Cardiac septum (tissue), 1 donor: ENCODE results near the gene EPB41L3. TPM values are rescaled to one million over a fixed set of nuclear protein-coding genes. Genes with fewer than 3 reads are reported as not detected.
"Not testable (repeated sequence)": the region's sequence is repeated elsewhere in the genome, so short reads cannot be mapped to it uniquely, and the experiment has no call there.

Source experiments
- DNase-seq: peaks from one replicate; pipeline ENCODE4 v3.0.0-alpha.2; 2020; ENCODE audit warnings: low spot score
- intact Hi-C: fragments of 100-400 bp; cut with DNase I; formaldehyde crosslinking; loops from one replicate; pipeline ENCODE4 v1.14.0; 2022
- long read RNA-seq: library from polyadenylated mRNA; unstranded; transcript quantifications from one replicate; pipeline ENCODE4 v2.0.0, GENCODE V29; 2021
- total RNA-seq: library from RNA; stranded (reverse); fragmentation: NEBNext Ultra II Directional; extraction: Animal tissue kit (Norgen Biotek cat#: 25700); gene quantifications from one replicate; pipeline ENCODE4 v1.2.1, GENCODE V29; 2021
- donor health status: DM: no; HTN: no; CAD: no.

EPB41L3 gene
- total RNA-seq = 14.0 TPM
- long read RNA-seq, transcript EPB41L3-204 (20 exons, 3,370 nt) = major isoform, 6 of 12 reads
- long read RNA-seq, partial matches to known transcripts = 1 of 12 reads
- long read RNA-seq, other reads (novel, unspliced or antisense) = 5 of 12 reads

DNA sequence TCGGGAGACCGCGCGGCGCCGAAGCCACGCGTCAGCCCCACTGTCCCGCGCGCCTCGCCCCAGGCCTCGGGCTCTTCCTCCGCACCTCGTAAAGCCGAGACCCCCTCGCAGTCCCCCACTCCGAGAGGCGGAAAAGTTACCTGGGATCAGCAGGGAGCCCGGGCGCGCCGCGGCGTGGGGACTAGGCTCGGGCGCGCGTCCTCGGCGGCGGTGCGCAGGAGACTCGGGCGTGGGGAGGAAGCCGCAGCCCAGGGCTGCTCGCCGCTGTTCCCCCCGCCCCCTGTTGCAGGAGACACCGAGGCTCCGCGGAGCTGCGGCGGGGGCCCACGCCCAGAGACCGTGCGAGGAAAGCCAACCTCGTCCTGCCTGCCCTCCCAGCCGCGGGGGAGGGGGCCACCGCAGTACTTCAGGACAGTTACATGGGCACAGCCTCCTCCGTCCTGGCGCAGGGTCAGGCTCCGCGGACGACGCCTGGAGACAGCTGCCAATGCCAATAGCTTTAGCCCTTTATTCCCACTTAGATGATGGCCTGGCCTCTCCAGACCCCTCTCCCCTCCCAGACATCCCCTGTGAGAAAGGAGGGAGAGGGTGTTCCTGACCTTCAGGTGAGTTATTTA lies at the start of gene EPB41L3:
Gene EPB41L3 (minus strand): TSS at position 225 of the 617 bp plus-strand sequence. CDS start 54,814 bp downstream, outside the sequence.
- intact Hi-C loops = loop anchor here (10.0 kb wide), 1 partner anchor 79 kb away; no protein-coding TSS in a partner anchor
- no peak for DNase-seq

DNA sequence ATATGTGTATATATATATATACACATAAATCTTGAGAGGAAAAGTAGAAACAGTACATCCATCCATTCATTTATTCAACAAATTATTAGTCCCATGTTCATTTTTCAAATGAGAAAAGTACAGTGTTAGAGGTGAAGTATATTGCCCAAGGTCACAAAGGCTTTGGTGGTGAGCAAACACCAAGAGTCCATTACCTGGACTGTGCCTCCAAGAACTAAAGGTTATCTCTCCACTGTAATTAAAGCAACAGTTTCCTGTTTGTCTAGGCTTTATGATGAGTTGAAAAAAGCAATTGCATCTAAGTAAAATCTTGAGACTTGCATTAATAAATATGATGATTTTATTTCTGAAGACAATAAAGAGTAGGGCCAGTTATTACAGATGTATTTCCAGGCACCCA lies 44.7 kb upstream of the EPB41L3 start:
- intact Hi-C loops = no loop called here
- no peak for DNase-seq

DNA sequence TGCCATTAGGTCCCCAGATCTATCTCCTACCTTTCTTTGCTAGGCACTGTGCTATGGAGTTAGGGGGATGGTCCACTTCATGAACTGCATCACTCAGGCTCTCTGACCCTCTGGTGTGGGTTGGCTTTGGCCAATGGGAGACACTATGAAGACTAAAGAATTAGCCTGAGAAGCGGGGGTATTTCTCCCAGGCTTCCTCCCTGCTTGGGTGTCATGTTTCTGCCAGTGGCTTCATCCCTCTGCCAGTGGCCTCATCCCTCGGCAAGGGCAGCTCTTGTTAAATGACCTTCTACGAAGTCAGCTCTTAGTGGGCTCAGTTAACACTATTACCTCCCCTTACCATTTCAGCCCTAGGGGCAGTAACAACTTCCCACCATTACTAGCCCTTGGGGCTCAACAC lies 41.9 kb upstream of the EPB41L3 start:
- no peak for DNase-seq
- intact Hi-C loops = no loop called here

DNA sequence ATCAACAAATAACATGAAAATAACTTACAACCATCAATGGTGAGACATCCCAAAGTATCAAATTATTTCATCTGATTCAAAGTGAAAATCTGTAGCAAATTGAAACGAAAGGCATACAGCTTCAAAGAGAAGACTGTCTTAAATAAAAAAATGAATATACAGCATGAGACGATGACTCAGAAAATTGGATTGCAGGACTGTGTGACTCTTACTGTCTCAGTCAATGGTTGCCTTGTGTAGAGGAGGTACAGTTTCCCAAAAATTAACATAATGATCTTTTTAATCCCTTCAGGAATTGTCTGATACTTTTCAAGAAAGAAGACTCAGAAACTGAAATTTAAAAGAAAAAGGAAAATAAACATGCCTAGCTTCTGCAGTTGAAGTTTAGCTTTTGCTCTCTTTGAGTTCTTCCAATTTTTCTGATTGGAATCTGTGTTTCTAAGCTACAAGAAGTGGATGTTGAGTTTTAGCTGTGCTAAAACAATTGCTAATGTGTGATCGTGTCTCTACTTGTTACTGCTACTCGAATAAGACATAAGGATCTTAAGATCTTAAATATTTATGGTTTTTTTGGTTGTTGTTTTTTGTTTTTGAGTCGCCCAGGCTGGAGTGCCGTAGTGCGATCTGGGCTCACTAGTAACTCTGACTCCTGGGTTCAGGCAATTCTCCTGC lies 41.1 kb upstream of the EPB41L3 start:
- no peak for DNase-seq
- intact Hi-C loops = no loop called here

DNA sequence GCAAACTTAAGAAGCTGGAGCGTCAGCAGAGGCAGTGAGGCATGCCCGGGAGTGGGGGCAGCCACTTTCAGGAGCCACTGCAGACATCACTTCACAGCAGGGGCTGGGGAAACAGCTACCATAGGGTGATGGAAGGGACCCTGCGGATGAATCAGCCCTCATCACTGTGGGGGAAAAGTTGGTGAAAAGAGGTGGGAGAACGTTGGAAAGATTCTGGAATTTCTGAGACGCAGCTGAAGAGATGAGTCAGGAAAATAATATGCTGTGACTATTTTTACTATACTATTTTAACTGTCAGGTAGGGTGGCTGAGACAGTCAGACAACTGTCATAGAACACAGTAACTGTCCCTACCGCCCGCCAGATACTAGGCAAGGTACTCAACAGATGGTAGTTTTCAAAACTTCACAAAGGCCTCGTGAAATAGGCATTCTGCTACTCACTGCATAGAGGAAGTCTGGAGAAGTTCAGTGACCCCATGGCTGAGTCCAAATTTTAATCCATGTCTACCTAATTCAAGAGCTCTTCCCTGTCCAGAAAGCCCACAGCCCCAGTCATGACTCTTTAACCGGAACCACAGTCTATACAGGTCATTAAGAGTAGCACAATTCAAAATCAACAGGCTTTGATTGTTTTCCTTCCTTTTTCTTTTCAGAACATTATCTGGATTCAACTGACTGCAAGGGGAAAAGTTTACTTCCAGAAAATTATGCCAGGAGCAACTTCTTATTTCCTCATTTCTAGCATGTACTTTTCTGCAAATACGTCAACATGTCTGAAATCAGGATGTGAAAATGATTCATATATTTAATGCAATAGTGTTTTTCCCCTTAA lies 39.3 kb upstream of the EPB41L3 start:
- DNase-seq = no peak
- intact Hi-C loops = no loop called here

DNA sequence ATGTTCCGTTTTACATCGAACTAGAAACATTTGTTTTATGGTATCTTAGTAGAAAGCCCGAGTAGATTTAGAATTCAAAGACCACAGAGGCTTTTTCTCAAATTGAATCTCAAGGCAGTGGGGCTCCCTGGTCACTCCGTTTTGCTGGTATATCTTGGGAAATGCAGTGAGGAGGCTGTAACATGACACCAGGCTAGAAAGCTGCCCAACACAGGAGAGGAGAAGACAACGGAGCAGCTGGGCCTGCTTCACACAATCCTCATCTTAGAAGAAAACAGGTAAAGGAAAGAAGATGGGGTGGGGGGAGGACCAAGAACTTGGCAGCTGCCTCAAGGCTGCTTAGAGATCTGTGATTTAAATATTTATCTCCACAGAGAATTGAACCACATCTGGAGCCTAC lies 38.3 kb upstream of the EPB41L3 start:
- DNase-seq = no peak
- intact Hi-C loops = no loop called here

DNA sequence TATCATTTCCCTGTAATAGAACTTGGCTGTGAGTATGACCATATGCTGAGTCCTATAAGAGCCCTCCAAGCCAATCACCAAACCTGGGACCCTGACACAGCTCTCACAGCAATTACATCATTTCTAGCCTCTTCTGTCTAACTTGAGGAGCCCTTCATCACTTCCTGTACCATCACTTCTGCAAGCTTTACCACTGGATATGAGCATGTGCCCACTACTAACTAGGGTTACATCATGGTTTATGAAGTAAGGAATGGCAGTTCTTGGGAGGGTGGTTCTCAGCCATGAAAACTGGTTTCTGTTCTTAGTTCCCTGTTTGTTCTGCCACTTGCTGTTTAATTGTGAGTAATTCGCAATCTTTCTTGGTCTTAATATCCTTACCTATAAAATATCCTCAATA lies 31.0 kb upstream of the EPB41L3 start:
- intact Hi-C loops = no loop called here
- DNase-seq = no peak

DNA sequence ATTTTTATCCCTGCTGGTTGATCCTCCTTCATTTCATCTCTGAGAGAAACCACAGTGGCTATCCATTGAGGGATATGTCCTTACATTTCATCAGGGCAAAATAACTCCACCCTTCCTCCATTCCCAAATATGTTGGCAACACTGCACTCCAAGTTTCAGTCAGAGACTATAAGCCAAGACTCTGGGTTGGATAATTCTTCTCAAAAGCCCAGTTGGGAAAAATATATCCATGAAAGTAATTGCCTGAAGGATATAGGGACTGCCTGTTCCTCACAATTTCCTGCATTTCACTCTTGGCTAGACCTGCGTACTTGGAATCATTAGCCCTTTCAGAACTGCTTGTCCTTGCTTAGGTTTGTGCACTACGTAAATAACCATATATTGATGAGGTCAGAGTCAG lies 27.9 kb upstream of the EPB41L3 start:
- intact Hi-C loops = no loop called here
- DNase-seq = no peak

DNA sequence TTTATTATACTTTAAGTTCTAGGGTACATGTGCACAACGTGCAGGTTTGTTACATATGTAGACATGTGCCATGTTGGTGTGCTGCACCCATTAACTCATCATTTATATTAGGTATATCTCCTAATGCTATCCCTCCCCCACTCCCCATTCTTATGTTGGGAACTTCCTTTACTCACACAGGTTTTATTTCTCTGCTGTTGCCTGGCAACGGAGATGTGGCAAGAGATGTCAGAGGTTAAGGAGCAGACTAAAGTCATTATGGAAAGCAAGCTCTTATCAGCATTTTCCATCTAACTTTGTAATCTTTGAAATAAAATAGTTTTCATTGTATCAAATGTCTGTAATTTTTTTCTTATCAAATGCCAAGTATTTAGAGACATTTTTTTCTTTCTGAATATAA lies 26.8 kb upstream of the EPB41L3 start:
- intact Hi-C loops, DNase-seq: not testable (repeated sequence)

DNA sequence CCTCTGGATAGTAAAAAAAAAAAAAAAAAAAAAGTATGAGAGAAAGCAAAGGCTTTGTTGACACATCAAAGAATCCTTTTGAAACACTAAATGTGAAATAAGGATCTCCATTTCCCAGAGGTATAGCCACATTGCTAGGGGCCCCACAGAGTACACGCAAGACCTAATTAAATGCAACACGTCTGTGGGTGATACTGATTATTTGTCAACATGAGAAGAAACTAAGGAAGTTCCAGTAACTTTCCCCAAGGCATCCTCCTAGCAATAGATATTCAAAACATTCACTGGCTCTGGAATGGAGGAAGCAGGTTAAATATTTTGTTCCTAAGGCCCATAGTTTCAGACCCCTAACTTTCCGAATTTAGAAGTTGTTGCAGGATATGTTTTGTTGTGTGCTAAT lies 24.6 kb upstream of the EPB41L3 start:
- DNase-seq = no peak
- intact Hi-C loops = no loop called here

DNA sequence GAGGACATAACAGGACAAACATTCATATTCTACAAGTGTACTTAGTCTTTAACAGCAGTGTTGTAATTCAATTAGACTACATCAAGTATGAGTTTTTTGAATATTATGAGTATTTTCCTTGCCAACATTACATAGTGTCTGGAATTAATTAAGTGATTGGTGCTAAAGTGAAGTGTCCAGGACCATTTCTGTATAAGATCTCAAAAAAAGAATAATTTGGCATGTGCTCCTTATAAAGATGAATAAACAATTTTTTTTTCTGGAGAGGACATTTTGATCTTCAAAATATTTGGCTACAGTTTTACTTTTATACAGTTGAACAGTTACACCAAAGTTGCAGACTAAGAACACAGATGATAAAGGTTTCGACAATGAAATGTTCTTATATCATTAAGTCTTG lies 15.1 kb upstream of the EPB41L3 start:
- intact Hi-C loops = no loop called here
- no peak for DNase-seq

DNA sequence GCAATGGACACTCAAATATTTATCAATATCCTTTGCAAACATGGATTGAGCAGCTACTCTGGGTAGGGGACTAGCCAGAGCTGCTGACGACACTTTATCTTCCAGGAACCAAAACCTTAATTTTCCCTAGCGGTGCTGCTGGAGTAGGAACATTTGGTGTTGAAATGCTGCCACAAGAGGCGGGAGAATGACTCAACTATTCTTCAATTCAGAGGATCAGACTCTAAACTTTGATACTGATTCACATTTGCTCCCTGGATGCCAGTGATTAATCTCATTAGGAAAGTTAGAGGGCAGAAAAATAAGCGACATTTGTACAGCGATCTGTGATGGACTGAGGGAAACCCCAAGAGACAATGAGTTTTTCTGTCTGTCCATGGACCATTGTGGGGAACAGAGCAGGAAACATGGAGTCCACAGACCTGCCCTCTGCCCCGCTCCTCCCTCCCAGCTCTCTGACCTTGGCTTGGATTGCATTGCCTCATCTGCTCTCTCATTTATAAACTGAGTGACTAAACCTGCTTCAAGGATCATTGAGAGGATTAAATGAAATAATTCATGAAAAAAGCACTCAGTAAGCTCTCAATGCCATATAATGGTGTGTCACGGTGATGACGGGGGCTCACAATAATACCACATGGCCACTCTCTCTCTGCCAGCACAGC lies 12.6 kb upstream of the EPB41L3 start:
- intact Hi-C loops = no loop called here

DNA sequence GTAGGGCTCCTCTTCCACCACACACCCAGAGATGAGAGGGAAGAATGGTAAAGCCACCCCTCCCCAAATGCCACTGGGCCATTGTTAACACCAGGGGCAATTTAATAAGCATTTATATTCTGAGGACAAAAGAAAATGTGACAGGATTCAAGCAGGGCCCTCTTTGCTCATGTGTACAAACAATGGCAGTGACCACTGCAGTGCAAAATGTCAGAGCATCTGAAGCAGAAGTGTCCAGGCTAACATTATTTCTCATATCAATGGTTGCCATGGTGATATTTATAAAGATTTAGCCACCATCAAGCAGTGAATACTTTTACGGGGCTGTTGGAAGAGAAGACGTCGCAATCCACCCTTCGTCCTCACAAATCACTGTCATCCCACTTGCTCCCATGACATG lies 10.8 kb upstream of the EPB41L3 start:
- no peak for DNase-seq
- intact Hi-C loops = no loop called here

More for the DNA sequence above, 12.6 kb upstream of the EPB41L3 start:
- no peak for DNase-seq

DNA sequence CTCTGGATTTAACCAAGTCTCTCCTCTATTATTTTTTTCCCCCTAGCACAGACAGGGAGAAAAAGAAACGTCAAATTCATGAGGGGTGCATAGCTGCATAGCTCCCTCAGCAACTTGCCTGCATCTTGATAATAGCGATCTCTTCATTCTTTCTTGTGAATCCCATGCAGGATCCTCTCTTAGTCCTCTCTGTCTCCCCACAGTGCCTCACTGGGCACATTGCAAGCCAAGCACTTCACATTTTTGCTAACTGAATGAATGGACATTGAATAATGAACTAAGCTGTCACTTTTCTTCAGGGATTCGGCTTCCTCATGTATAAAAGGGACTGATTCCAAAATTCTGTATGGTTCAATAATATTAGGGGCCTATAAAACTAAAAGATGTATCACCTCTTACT lies 2.9 kb upstream of the EPB41L3 start:
- intact Hi-C loops = loop anchor here (10.0 kb wide), 1 partner anchor 82 kb away; no protein-coding TSS in a partner anchor
- DNase-seq = no peak

DNA sequence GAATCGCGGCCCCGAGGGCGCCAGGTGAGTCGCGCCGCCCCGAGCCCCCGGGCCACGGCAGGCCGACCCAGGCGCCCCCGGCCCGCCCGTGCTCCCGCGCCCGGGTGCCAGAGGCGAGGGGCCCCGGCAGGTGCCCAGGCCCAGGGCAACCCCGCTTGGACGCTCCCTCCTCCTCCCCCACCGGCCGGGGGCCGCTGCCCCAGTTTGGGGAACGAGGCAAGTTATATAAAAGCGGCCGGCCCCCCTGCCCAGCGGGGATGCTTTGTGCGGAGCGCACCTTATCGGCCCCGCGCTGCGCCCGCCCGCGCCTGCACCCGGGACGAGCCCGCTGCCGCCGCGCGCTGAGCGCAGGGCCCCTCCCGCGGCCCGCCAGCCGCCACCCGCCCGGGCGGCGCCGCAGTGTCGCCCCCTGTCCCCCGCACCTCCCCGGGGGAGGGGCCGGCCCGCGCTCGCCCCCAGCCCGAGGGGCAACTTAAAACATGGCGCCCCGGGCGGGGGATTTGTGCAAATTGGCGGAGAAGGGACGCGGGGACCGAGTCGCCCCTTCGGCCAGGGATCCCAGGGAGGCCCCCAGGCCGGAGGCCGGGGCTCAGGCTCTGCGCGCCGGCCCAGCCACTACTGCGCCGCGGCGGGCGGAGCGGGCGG lies 639 bp downstream of the EPB41L3 start:
- no peak for DNase-seq
- intact Hi-C loops = loop anchor here (10.0 kb wide), 1 partner anchor 78 kb away; no protein-coding TSS in a partner anchor

DNA sequence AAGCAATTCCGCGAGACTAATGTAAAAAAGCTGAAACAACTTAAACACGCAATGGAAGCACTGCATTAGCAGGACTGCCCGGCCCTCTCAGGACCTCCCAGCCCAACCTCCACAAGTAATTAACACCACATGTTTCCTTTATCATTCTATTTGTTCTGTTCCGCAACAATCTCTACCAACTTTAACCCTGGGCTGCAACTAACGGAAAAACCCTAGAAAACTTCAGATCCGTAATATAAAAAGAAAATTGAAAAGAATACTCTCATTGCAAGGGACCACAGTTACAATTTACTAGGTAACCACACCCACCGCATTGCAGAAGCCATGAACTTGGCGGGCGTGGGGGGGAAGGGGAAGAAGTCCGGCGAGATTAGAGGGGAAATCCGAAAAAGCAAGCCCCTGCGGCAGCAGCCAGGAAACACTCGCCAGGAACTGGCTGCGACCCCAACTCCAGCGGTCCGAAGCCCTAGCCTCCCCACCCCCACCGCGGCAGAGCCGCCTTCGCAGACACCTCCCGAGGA lies 1.2 kb downstream of the EPB41L3 start:
- DNase-seq = no peak
- intact Hi-C loops = loop anchor here (10.0 kb wide), 1 partner anchor 78 kb away; no protein-coding TSS in a partner anchor

DNA sequence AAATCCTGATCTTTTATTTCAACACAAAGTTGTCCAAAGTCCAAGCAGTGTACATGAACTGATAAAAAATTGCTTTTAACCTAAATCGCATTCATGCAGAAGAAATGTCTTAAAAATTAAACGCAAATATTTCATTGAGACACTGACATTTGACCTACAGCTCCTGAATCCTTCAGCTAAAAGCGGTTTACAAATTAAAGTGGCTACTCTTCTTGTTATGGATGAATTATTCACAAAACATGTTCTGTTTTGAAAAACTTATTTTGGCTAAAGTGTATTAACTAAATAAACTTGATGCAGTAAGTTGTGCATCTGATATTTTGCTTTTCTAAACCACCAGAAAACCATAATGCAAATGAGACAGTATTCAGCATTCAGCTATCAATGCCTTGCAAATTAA lies 2.2 kb downstream of the EPB41L3 start:
- intact Hi-C loops = loop anchor here (10.0 kb wide), 1 partner anchor 77 kb away; no protein-coding TSS in a partner anchor
- no peak for DNase-seq

DNA sequence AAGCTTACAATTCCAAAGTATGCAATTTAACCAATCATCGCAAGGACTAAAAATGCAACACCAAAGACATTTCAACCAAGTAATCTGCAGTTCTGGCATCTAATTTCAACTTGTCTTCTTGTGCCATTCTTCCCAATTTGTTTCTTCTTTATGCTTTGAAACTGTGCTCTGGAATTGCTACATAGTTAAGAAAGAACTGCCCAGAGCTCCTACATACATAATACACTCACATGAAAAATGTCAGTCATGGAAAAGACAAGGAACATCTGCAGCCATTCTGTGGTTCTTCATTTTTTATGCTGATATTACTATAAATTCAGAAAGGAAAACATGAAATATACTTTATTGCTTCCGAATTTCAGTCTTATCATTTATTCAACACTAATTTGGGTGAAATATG lies 4.4 kb downstream of the EPB41L3 start:
- intact Hi-C loops = no loop called here
- no peak for DNase-seq

DNA sequence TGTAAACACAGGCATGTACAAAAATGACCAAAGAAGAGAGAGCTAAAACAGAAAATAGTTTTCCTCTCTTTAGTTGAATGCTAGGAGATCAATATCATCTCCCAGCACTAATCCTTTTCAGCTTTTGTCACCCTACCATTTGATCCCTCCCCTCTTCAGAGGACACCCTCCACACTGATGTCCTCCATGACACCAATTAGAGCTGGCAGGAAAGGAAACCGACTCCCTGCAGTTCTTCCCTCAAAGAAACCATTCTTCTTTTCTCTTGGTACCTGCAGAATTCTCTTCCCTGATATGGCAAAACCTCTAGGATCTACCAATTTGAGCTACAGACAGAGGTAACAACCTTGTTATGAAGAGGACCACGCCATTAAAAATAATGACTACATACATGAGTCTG lies 5.3 kb downstream of the EPB41L3 start:
- DNase-seq = no peak
- intact Hi-C loops = no loop called here
